ENCODE results near the gene LRFN2.

Gene LRFN2

GRCh38 chr6:40540790-40541189 is 46.4 kb downstream of the LRFN2 start:
- Histone ChIP-seq H3K9me2 (replicated peaks; ENCODE audit: low read depth, low read length) (no peaks in the 10 kb centered on the region), H3K9ac (ENCODE audit: low read depth, low read length, poor library complexity, severe bottlenecking) (no peak overlapping the region), H3K4me3 (ENCODE audit: low read length, poor library complexity, severe bottlenecking) (no peak overlapping the region), H3K27me3 (ENCODE audit: insufficient read depth, low read length, poor library complexity, severe bottlenecking) (no peaks in the 10 kb centered on the region), H3K36me3 (ENCODE audit: insufficient read depth, low read length) (no peaks in the 10 kb centered on the region; the same call in 1 of the 2 replicates), H3K4me1 (ENCODE audit: insufficient read depth, low read length, poor library complexity, severe bottlenecking) (peaks cover 34% of the 10 kb centered on the region), H3F3A (ENCODE audit: low read depth) (no peaks in the 10 kb centered on the region), H4K20me1 (ENCODE audit: insufficient read depth, low read length, poor library complexity, severe bottlenecking) (no peaks in the 10 kb centered on the region), H3K4me2 (ENCODE audit: low read depth, low read length, poor library complexity, severe bottlenecking) (no peak overlapping the region), H2AFZ (ENCODE audit: low read length) (no peak overlapping the region), H3K9me3 (ENCODE audit: insufficient read depth, low read depth, low read length) (no peaks in the 10 kb centered on the region), H3K79me2 (ENCODE audit: insufficient read depth, low read length) (no peaks in the 10 kb centered on the region; the same call in 1 of the 2 replicates)
- TF ChIP-seq CTCF (conservative IDR thresholded peaks at IDR 0.05; ENCODE audit: low read length) (no peak), EZH2phosphoT487 (IDR thresholded peaks at IDR 0.05; ENCODE audit: borderline replicate concordance) (no peak)

GRCh38 chr6:40539853-40540252 is 47.3 kb downstream of the LRFN2 start:
- H3K79me2 ChIP-seq (ENCODE audit: insufficient read depth, low read length): no peaks in the 10 kb centered on the region

GRCh38 chr6:40538556-40538955 is 48.6 kb downstream of the LRFN2 start:
- Histone ChIP-seq H3K9ac (ENCODE audit: low read depth, low read length, poor library complexity, severe bottlenecking) (no peak overlapping the region), H3K79me2 (ENCODE audit: insufficient read depth, low read length) (no peaks in the 10 kb centered on the region), H3K27me3 (ENCODE audit: insufficient read depth, low read length, poor library complexity, severe bottlenecking) (no peaks in the 10 kb centered on the region), H2AFZ (ENCODE audit: low read length) (no peak overlapping the region), H3K4me2 (ENCODE audit: low read depth, low read length, poor library complexity, severe bottlenecking) (no peak overlapping the region), H3F3A (ENCODE audit: low read depth) (no peaks in the 10 kb centered on the region), H3K9me2 (replicated peaks; ENCODE audit: low read depth, low read length) (no peaks in the 10 kb centered on the region), H3K4me1 (ENCODE audit: insufficient read depth, low read length, poor library complexity, severe bottlenecking) (peaks cover 32% of the 10 kb centered on the region), H3K4me3 (ENCODE audit: low read length, poor library complexity, severe bottlenecking) (no peak overlapping the region), H3K36me3 (ENCODE audit: insufficient read depth, low read length) (no peaks in the 10 kb centered on the region), H4K20me1 (ENCODE audit: insufficient read depth, low read length, poor library complexity, severe bottlenecking) (no peaks in the 10 kb centered on the region), H3K9me3 (ENCODE audit: insufficient read depth, low read depth, low read length) (no peaks in the 10 kb centered on the region)
- TF ChIP-seq CTCF (conservative IDR thresholded peaks at IDR 0.05; ENCODE audit: low read length): no peak
- TF ChIP-seq EZH2phosphoT487 (IDR thresholded peaks at IDR 0.05; ENCODE audit: borderline replicate concordance): no peak

More at GRCh38 chr6:40539853-40540252, 47.3 kb downstream of the LRFN2 start:
- Histone ChIP-seq H3K9ac (ENCODE audit: low read depth, low read length, poor library complexity, severe bottlenecking) (no peak overlapping the region), H3K4me2 (ENCODE audit: low read depth, low read length, poor library complexity, severe bottlenecking) (no peak overlapping the region), H3K27me3 (ENCODE audit: insufficient read depth, low read length, poor library complexity, severe bottlenecking) (no peaks in the 10 kb centered on the region), H2AFZ (ENCODE audit: low read length) (no peak overlapping the region), H3K36me3 (ENCODE audit: insufficient read depth, low read length) (no peaks in the 10 kb centered on the region; the same call in 1 of the 2 replicates), H3K9me3 (ENCODE audit: insufficient read depth, low read depth, low read length) (no peaks in the 10 kb centered on the region), H3K4me1 (ENCODE audit: insufficient read depth, low read length, poor library complexity, severe bottlenecking) (peaks cover 41% of the 10 kb centered on the region), H4K20me1 (ENCODE audit: insufficient read depth, low read length, poor library complexity, severe bottlenecking) (no peaks in the 10 kb centered on the region), H3K9me2 (replicated peaks; ENCODE audit: low read depth, low read length) (no peaks in the 10 kb centered on the region), H3F3A (ENCODE audit: low read depth) (no peaks in the 10 kb centered on the region), H3K4me3 (ENCODE audit: low read length, poor library complexity, severe bottlenecking) (no peak overlapping the region)
- TF ChIP-seq CTCF (conservative IDR thresholded peaks at IDR 0.05; ENCODE audit: low read length) (no peak), EZH2phosphoT487 (IDR thresholded peaks at IDR 0.05; ENCODE audit: borderline replicate concordance) (no peak)

Data from Loucy (cell line).